KMS-11 (cell line): ENCODE measurements around the gene NCKAP5.

ENCODE experiments used
- H2AFZ ChIP-seq: fragments of 200-600 bp; sonication (generic); 2 replicates; pipeline ENCODE4 v1.6.1; 2016; ENCODE audit warnings: antibody characterized with exemption, mixed run types, low read depth
- H3K27ac ChIP-seq: fragments of 200-600 bp; sonication (generic); 2 replicates; pipeline ENCODE4 v1.6.1; 2016; ENCODE audit warnings: mild to moderate bottlenecking, mixed run types
- H3K27me3 ChIP-seq: fragments of 200-600 bp; sonication (generic); 2 replicates; pipeline ENCODE4 v1.6.1; 2017; ENCODE audit warnings: mild to moderate bottlenecking, low read depth, mixed run types, moderate library complexity; ENCODE audit not compliant: insufficient read depth
- H3K36me3 ChIP-seq: fragments of 200-600 bp; sonication (generic); 2 replicates; pipeline ENCODE4 v1.6.1; 2017; ENCODE audit warnings: mild to moderate bottlenecking, mixed run types; ENCODE audit not compliant: insufficient read depth
- H3K4me1 ChIP-seq: fragments of 200-600 bp; sonication (generic); 2 replicates; pipeline ENCODE4 v1.6.1; 2016; ENCODE audit warnings: mild to moderate bottlenecking, low read depth, mixed run types; ENCODE audit not compliant: poor library complexity, severe bottlenecking
- H3K4me2 ChIP-seq: fragments of 200-600 bp; sonication (generic); 2 replicates; pipeline ENCODE4 v1.7.0; 2016; ENCODE audit warnings: mild to moderate bottlenecking, mixed run types
- H3K4me3 ChIP-seq: fragments of 200-600 bp; sonication (generic); IDR thresholded peaks from 2 replicates; pipeline ENCODE4 v1.6.1; 2017; ENCODE audit warnings: low read depth, low read length, mixed read lengths; ENCODE audit not compliant: insufficient read depth
- H3K79me2 ChIP-seq: fragments of 200-600 bp; sonication (generic); 2 replicates; pipeline ENCODE4 v1.6.1; 2016; ENCODE audit warnings: low read depth, mixed run types; ENCODE audit not compliant: insufficient read depth
- H3K9ac ChIP-seq: fragments of 200-600 bp; sonication (generic); 2 replicates; pipeline ENCODE4 v1.6.1; 2016; ENCODE audit warnings: mild to moderate bottlenecking, mixed run types
- H4K20me1 ChIP-seq: fragments of 200-600 bp; sonication (generic); 2 replicates; pipeline ENCODE4 v1.6.1; 2016; ENCODE audit warnings: mild to moderate bottlenecking, mixed run types; ENCODE audit not compliant: insufficient read depth
- CTCF ChIP-seq: fragments of 200-600 bp; sonication (generic); conservative IDR thresholded peaks from 2 replicates; pipeline ENCODE4 v1.6.1; 2017; ENCODE audit warnings: low read depth, mild to moderate bottlenecking, antibody characterized with exemption, low read length, moderate library complexity, mixed read lengths

NCKAP5 gene

GRCh38 chr2:133240491-133241223 is 327.6 kb downstream of the NCKAP5 start:
- no peak overlapping the region for H2AFZ ChIP-seq
- no peak overlapping the region for H3K27ac ChIP-seq
- H3K79me2 ChIP-seq: no peaks in the 10 kb centered on the region
- H3K27me3 ChIP-seq: no peaks in the 10 kb centered on the region
- TF ChIP-seq CTCF: no peak
- H3K4me1 ChIP-seq: no peaks in the 10 kb centered on the region
- H3K4me3 ChIP-seq: no peak overlapping the region
- H3K4me2 ChIP-seq: no peak overlapping the region
- H3K36me3 ChIP-seq: no peaks in the 10 kb centered on the region
- no peaks in the 10 kb centered on the region for H4K20me1 ChIP-seq
- H3K9ac ChIP-seq: no peak overlapping the region

DNA sequence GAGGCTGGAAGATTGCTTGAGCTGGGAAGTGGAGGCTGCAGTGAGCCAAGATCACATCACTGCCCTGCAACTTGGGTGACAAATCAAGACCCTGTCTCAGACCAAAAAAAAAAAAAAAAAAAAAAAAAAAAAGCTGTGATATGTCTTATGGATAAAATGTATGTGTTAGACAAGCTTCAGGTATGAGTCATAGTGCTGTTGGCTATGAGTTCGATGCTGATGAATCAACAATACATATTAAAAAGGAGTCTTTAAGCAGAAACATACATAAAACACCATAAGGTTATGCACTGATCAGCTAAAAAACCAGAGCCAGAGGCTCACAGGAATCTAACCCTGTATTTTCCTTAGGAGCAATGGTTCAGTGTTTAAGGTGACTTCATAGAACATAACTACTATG is 332.3 kb downstream of the NCKAP5 start:
- Histone ChIP-seq H3K27ac (no peak overlapping the region), H3K4me3 (no peak overlapping the region), H3K79me2 (no peaks in the 10 kb centered on the region), H2AFZ (no peak overlapping the region), H3K4me1 (no peaks in the 10 kb centered on the region), H3K36me3 (no peaks in the 10 kb centered on the region), H3K4me2 (no peak overlapping the region), H4K20me1 (no peaks in the 10 kb centered on the region), H3K9ac (no peak overlapping the region), H3K27me3 (no peaks in the 10 kb centered on the region)
- TF ChIP-seq CTCF: no peak

- H3K4me3 ChIP-seq: no peak overlapping the region
- H3K27me3 ChIP-seq: no peaks in the 10 kb centered on the region
- no peaks in the 10 kb centered on the region for H3K36me3 ChIP-seq
- no peak overlapping the region for H2AFZ ChIP-seq
- no peak overlapping the region for H3K4me2 ChIP-seq
- H3K9ac ChIP-seq: no peak overlapping the region
- H4K20me1 ChIP-seq: no peaks in the 10 kb centered on the region
- H3K79me2 ChIP-seq: no peaks in the 10 kb centered on the region
- no peak for TF ChIP-seq CTCF
- no peaks in the 10 kb centered on the region for H3K4me1 ChIP-seq
- no peak overlapping the region for H3K27ac ChIP-seq
Observed at GRCh38 chr2:133232556-133232955, 335.7 kb downstream of the NCKAP5 start.

DNA sequence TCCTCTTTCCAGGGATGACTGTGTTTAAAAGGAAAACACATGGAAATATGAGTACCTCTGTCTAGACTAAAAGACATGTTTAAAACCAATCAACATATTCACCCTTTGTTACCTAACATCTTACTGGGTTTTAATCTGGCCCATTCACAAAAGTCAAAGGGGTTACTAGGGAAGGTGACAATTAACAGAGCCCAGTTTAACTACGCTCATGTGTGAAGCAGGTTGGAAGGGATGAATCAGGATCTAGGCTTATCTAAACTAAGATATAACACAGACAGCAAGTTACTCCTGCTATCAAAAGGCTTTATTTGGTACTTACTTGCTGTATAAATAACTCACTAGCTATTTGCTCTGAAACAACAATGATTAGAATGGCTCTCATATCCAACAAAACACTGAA is 337.0 kb downstream of the NCKAP5 start:
- Histone ChIP-seq H3K4me3 (no peak overlapping the region), H3K4me1 (no peaks in the 10 kb centered on the region), H3K36me3 (no peaks in the 10 kb centered on the region), H3K27me3 (no peaks in the 10 kb centered on the region), H3K4me2 (no peak overlapping the region), H4K20me1 (no peaks in the 10 kb centered on the region), H3K9ac (no peak overlapping the region), H2AFZ (no peak overlapping the region), H3K79me2 (no peaks in the 10 kb centered on the region), H3K27ac (no peak overlapping the region)
- no peak for TF ChIP-seq CTCF
